LNCaP clone FGC (cell line): ENCODE results near the gene HLA-DQA2.
"Not testable (repeated sequence)": the region's sequence is repeated elsewhere in the genome, so short reads cannot be mapped to it uniquely, and the experiment has no call there.

Experiments
- DNase-seq: peaks from one replicate; pipeline ENCODE4 v3.0.0-alpha.2; 2011; ENCODE audit warnings: low read depth
- H3K4me3 ChIP-seq: 2 replicates; pipeline ENCODE4 v1.5.1; 2011; ENCODE audit warnings: mild to moderate bottlenecking, low read depth, low read length, control low read depth
- TF ChIP-seq, protein P1 (sequence below): IDR thresholded peaks from 2 replicates; pipeline ENCODE4 v1.5.1; 2012; ENCODE audit warnings: mild to moderate bottlenecking; ENCODE audit not compliant: control insufficient read depth, insufficient read depth; ENCODE audit errors: extremely low read depth

Gene HLA-DQA2

DNA sequence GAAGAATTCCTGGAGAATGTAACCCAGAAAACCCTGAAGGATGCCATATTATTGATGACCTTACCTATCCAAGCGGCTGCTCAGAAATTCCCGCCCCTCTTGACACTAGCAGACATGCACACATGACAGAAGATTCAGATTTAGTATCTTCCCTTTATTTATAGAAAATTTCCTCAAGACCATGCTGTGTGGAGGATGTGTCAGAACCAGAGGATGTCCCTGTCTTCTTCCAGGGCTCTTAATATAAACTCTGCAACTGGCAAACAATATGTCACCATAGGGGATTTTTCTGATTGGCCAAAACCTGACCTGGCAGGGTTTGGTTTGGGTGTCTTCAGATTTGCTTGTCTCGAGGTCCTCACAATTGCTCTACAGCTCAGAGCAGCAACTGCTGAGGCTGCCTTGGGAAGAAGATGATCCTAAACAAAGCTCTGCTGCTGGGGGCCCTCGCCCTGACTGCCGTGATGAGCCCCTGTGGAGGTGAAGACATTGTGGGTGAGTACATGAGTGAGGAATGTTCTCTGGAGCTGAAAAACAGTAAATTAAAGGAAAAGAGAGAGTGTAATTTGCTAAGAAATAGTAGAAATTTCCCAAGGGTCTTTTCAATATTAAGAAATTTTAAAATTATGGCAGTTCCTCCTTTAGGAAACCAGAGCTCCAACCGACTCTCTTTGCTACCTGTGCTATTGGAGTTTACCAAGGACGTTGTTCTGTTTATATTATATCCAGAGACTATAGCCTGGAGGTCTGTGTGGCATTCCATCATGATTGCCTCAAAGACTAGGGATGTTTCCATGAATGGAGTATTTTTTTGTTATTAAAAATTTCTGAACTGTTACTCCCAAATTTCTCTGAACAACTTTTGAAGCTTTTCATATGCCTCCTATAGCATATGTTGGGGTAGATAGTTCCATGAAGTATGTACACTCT lies at the start of gene HLA-DQA2:
TSS of gene HLA-DQA2 (plus strand) at position 361 of the 930 bp plus-strand sequence. CDS start at position 414, 53 bp downstream.
- TF ChIP-seq, protein P1, sequence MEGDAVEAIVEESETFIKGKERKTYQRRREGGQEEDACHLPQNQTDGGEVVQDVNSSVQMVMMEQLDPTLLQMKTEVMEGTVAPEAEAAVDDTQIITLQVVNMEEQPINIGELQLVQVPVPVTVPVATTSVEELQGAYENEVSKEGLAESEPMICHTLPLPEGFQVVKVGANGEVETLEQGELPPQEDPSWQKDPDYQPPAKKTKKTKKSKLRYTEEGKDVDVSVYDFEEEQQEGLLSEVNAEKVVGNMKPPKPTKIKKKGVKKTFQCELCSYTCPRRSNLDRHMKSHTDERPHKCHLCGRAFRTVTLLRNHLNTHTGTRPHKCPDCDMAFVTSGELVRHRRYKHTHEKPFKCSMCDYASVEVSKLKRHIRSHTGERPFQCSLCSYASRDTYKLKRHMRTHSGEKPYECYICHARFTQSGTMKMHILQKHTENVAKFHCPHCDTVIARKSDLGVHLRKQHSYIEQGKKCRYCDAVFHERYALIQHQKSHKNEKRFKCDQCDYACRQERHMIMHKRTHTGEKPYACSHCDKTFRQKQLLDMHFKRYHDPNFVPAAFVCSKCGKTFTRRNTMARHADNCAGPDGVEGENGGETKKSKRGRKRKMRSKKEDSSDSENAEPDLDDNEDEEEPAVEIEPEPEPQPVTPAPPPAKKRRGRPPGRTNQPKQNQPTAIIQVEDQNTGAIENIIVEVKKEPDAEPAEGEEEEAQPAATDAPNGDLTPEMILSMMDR: no peak
- no peak for DNase-seq
- H3K4me3 ChIP-seq: no peak within 1 kb of the TSS

GRCh38 chr6:32692019-32692418 lies 49.2 kb upstream of the HLA-DQA2 start:
- DNase-seq: peak; percentile 30
- TF ChIP-seq, protein P1: peak; percentile 75
- H3K4me3 ChIP-seq: no peak overlapping the region

DNA sequence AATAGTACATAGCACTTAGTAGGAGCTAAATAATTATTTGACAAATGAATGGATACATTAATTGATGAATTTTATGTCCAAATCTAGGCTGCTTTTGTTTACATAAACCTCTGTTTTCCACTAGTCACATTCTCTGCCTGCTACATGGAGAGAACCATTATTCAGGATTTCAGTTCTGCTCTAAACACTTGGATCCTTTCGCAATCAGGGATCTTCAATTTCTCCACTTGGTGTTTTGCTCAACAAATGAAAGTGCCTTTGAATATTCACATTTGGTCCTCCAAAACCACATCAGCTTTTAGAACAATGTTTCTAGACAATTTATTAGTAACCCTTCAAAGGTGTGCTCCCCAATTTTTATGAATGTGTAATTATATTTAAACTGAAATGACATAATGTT lies 44.2 kb upstream of the HLA-DQA2 start:
- H3K4me3 ChIP-seq: no peak overlapping the region
- TF ChIP-seq, protein P1: no peak
- DNase-seq: no peak

- TF ChIP-seq, protein P1: peak; percentile 68
Observed at GRCh38 chr6:32700391-32701040, 40.7 kb upstream of the HLA-DQA2 start.

GRCh38 chr6:32703347-32703746 lies 37.8 kb upstream of the HLA-DQA2 start:
- H3K4me3 ChIP-seq: no peak overlapping the region
- no peak for DNase-seq
- TF ChIP-seq, protein P1: no peak

More at GRCh38 chr6:32700391-32701040, 40.7 kb upstream of the HLA-DQA2 start:
- no peak overlapping the region for H3K4me3 ChIP-seq
- DNase-seq: peak; percentile 50

DNA sequence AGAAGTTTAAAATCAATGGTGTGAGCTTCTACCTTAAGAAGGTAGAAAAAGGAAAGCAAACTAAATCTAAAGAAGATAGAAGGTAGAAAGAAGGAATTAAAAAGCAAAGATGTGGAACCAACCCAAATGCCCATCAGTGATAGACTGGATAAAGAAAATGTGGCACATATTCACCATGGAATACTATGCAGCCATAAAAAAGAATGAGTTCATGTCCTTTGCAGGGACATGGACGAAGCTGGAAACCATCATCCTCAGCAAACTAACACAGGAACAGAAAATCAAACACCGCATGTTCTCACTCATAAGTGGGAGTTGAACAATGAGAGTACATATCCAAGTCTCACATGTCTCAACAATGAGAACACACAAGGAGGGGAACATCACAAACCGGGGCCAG lies 36.0 kb upstream of the HLA-DQA2 start:
- not testable (repeated sequence) for H3K4me3 ChIP-seq, DNase-seq

- no peak overlapping the region for H3K4me3 ChIP-seq
- no peak for DNase-seq
- TF ChIP-seq, protein P1: no peak
Observed at GRCh38 chr6:32709625-32710024, 31.6 kb upstream of the HLA-DQA2 start.
